ENCODE results near the gene UBASH3A.

- TF ChIP-seq EP300 (IDR thresholded peaks at IDR 0.05) = no peak
- TF ChIP-seq CTCF (IDR thresholded peaks at IDR 0.05) = no peak
- TF ChIP-seq POLR2AphosphoS5 (IDR thresholded peaks at IDR 0.05) = no peak
These were observed 87.0 kb downstream of the UBASH3A start for GRCh38 chr21:42490720-42491119.
